ENCODE measurements around the gene FRYL.
"Not testable (repeated sequence)": the region's sequence is repeated elsewhere in the genome, so short reads cannot be mapped to it uniquely, and the experiment has no call there.

DNA sequence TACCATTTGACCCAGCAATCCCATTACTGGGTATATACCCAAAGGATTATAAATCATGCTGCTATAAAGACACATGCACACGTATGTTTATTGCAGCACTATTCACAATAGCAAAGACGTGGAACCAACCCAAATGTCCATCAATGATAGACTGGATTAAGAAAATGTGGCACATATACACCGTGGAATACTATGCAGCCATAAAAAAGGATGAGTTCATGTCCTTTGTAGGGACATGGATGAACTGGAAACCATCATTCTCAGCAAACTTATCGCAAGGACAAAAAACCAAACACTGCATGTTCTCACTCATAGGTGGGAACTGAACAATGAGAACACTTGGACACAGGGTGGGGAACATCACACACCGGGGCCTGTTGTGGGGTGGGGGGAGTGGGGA, 34.9 kb downstream of the FRYL start:
- not testable (repeated sequence) for TF ChIP-seq EZH2phosphoT487 (IDR thresholded peaks at IDR 0.05; ENCODE audit: low read depth, severe bottlenecking, unreplicated experiment); EZH2 (IDR thresholded peaks at IDR 0.05; ENCODE audit: borderline replicate concordance)
- TF ChIP-seq, protein P1, sequence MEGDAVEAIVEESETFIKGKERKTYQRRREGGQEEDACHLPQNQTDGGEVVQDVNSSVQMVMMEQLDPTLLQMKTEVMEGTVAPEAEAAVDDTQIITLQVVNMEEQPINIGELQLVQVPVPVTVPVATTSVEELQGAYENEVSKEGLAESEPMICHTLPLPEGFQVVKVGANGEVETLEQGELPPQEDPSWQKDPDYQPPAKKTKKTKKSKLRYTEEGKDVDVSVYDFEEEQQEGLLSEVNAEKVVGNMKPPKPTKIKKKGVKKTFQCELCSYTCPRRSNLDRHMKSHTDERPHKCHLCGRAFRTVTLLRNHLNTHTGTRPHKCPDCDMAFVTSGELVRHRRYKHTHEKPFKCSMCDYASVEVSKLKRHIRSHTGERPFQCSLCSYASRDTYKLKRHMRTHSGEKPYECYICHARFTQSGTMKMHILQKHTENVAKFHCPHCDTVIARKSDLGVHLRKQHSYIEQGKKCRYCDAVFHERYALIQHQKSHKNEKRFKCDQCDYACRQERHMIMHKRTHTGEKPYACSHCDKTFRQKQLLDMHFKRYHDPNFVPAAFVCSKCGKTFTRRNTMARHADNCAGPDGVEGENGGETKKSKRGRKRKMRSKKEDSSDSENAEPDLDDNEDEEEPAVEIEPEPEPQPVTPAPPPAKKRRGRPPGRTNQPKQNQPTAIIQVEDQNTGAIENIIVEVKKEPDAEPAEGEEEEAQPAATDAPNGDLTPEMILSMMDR (IDR thresholded peaks at IDR 0.05; ENCODE audit: poor library complexity), result not testable (repeated sequence)

Measured in hepatocyte (in vitro differentiated cells).